ENCODE data around the gene CARNS1.

DNA sequence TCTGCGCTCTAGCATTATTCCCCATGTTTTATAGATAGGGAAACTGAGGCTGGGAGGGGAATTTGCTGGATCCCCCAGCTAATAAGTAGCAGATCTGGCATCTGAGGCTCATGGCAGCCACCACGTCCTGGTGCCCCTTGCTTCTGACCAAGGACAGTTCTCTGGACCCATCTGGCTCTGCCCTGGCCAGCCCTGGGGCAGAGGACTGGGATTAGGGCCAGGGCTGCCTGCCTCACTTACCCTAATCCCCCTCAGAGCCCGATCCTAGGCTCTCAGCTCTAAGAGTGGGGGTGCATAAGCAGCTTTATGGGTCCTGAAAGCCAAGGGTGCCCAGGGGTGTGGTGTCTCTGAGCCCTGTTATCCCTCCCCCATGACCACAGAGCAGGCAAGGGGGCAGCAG lies 39.6 kb downstream of the CARNS1 start, which contains the start of gene CABP4:
- TF ChIP-seq CTCF (IDR thresholded peaks at IDR 0.05; ENCODE audit: poor library complexity, severe bottlenecking) (no peak), MXI1 (conservative IDR thresholded peaks at IDR 0.05; ENCODE audit: poor library complexity, severe bottlenecking) (no peak), EP300 (conservative IDR thresholded peaks at IDR 0.05; ENCODE audit: poor library complexity, severe bottlenecking) (no peak)
- TF ChIP-seq, protein P1, sequence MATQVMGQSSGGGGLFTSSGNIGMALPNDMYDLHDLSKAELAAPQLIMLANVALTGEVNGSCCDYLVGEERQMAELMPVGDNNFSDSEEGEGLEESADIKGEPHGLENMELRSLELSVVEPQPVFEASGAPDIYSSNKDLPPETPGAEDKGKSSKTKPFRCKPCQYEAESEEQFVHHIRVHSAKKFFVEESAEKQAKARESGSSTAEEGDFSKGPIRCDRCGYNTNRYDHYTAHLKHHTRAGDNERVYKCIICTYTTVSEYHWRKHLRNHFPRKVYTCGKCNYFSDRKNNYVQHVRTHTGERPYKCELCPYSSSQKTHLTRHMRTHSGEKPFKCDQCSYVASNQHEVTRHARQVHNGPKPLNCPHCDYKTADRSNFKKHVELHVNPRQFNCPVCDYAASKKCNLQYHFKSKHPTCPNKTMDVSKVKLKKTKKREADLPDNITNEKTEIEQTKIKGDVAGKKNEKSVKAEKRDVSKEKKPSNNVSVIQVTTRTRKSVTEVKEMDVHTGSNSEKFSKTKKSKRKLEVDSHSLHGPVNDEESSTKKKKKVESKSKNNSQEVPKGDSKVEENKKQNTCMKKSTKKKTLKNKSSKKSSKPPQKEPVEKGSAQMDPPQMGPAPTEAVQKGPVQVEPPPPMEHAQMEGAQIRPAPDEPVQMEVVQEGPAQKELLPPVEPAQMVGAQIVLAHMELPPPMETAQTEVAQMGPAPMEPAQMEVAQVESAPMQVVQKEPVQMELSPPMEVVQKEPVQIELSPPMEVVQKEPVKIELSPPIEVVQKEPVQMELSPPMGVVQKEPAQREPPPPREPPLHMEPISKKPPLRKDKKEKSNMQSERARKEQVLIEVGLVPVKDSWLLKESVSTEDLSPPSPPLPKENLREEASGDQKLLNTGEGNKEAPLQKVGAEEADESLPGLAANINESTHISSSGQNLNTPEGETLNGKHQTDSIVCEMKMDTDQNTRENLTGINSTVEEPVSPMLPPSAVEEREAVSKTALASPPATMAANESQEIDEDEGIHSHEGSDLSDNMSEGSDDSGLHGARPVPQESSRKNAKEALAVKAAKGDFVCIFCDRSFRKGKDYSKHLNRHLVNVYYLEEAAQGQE (IDR thresholded peaks at IDR 0.05; ENCODE audit: borderline replicate concordance), result no peak

Data from neural cell (in vitro differentiated cells).